KBM-7 (cell line): Measurements from ENCODE around the gene APBB3.

Source experiments
- DNase-seq: peaks from one replicate; pipeline ENCODE4 v3.0.0-alpha.2; 2015
- in situ Hi-C: fragments of 300-500 bp; cut with MboI; formaldehyde crosslinking; loops from 2 replicates; pipeline ENCODE4 v1.14.3; 2020; ENCODE audit warnings: low sequenced_read_pairs, low pct_unique_long_range_greater_than_20kb, mixed read lengths

The APBB3 gene

DNA sequence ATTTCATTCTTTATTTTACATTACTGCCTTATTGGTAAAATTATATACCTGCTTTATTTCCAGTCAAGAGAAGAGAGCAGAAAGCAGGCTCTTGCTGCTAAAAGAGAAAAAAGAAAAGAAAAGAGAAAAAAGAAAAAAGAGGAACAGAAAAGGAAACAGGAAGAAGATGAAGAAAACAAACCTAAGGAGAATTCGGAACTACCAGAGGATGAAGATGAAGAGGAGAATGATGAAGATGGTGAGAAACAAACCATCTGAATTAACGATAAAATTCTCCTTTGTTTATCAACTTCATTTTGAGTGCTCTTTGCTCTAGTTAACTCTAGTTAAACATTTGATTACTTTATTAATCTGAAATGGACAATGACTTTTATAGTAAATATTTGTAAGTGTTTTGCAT lies 40.4 kb downstream of the APBB3 start:
- in situ Hi-C loops: no loop called here
- DNase-seq: no peak

DNA sequence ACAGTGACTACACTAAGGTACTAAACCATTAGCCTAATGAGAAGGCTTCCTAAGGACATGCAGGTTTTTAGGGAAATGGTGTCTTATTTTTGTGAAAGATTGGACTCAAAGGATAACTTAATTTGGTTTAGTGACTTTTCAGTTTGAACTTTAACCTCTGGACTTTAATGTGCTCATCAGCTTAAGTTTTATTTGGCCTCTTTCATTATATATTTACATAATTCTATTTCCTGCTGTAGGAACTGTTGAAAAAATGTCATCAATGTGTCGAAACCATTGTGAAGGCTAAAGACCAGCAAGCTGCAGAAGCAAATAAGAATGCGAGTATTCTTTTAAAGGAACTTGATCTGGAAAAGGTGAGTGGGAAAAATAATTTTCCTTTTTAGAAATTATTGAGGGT lies 51.3 kb downstream of the APBB3 start:
- DNase-seq: no peak
- in situ Hi-C loops: no loop called here

DNA sequence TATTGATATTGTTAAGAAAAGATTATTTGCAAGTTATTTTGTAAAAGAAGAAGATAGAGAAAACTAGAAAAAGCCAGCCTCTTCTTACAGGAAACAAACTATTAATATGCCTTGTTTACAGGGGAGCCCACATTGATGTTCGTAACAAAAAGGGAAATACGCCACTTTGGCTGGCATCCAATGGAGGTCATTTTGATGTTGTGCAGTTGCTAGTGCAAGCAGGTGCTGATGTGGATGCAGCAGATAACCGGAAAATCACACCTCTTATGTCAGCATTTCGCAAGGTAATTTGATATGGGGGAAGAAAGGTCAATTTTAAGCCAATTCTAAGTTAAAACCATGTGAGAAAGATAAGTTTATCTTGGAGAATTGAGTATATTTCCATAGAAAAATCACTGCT lies 54.5 kb downstream of the APBB3 start:
- DNase-seq: no peak
- in situ Hi-C loops: no loop called here
